Measurements from ENCODE around the gene SMAP1.

DNA sequence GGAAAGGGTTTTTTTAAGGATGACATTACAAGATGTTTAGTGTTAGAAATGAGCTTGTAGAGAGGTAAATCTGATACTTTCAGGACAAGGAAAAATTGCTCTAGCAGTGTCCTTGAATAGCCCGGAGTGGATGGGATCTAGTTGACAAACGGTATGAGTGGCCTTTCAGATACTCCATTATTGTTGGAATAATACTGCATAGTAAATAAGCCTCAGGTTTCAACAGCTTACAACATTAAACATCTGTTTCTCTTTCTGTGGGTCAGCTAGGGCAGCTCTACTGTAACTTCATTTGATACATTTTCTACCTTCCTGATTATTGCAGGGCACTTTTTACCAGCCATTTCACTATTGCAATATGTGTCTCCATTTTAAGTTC, 171.2 kb downstream of the SMAP1 start:
- TF ChIP-seq EZH2phosphoT487 (IDR thresholded peaks at IDR 0.05; ENCODE audit: insufficient read depth, low read depth): no peak
- TF ChIP-seq EZH2 (IDR thresholded peaks at IDR 0.05; ENCODE audit: insufficient read depth, poor library complexity, severe bottlenecking): no peak

All from GM23248 (cell line).